ENCODE measurements around the gene RPL37.
"Not testable (repeated sequence)": the region's sequence is repeated elsewhere in the genome, so short reads cannot be mapped to it uniquely, and the experiment has no call there.

The RPL37 gene

DNA sequence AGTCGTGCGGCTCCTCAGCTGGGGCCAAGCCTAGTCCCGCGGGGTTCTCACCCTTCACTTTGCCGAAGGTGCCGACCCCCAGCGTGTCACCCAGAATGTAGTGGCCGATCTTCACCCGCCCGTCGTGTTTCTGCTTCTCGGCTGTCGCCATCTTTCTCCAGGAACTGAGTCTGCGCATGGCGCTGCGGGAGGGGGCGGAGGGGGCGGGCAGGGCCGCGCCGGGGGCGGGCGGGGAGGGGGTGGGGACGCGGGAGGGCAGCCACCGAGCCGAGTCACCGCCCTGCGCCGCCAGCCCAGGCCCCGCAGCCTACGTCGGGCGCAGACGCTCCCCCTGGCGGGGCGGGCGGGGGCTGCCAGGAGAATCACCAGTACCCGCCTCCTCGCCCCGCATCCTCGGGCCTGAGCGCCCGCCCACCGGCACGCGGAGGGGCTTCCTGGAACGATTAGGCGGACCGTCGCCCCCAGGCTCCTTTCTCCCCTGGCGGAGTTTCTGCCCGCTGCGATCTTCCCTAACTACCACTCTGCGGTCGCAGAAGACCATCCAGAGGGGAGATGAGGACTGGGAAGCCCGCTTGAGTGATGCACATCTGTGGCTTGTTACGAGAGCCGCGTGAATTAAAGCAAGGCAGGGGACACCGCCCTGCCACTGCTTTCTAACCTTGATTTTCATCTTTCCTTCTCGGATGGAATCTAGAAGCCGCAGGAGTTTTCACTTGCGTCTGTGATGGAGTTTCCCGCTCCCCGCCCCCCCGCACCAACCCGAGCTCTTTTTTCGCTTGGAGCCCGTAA, 36.8 kb downstream of the RPL37 start, which contains the start of gene PRKAA1:
PRKAA1 (minus strand) TSS at position 363 of the 789 bp plus-strand sequence; CDS start at position 178, 185 bp downstream.
- Histone ChIP-seq H3K4me1 (ENCODE audit: control insufficient read depth in 2 of 2, insufficient read depth in 2 of 2, low read length in 2 of 2) (peaks cover 14% of the 10 kb centered on the region in 2 donors), H3K36me3 (ENCODE audit: control insufficient read depth in 2 of 2, insufficient read depth in 2 of 2, low read length in 2 of 2) (no peaks in the 10 kb centered on the region), H3K4me3 (ENCODE audit: low read length in 2 of 2) (peak within 1 kb of the TSS; percentile 95 to 100), H3K27me3 (ENCODE audit: control insufficient read depth in 2 of 2, insufficient read depth in 2 of 2, low read length in 2 of 2) (no peaks in the 10 kb centered on the region), H3K27ac (ENCODE audit: low read depth in 2 of 2, low read length in 2 of 2) (peak within 1 kb of the TSS; percentile 91 to 92), H3K9ac (ENCODE audit: low read depth in 1 of 2, low read length in 2 of 2) (peak within 1 kb of the TSS; percentile 85 to 90), H3K9me3 (ENCODE audit: control insufficient read depth in 2 of 2, low read length in 2 of 2) (no peaks in the 10 kb centered on the region)

- peak overlapping the region; percentile 91 to 92 for H3K27ac ChIP-seq (ENCODE audit: low read depth in 2 of 2, low read length in 2 of 2)
- no peaks in the 10 kb centered on the region for H3K9me3 ChIP-seq (ENCODE audit: control insufficient read depth in 2 of 2, low read length in 2 of 2)
- no peaks in the 10 kb centered on the region for H3K36me3 ChIP-seq (ENCODE audit: control insufficient read depth in 2 of 2, insufficient read depth in 2 of 2, low read length in 2 of 2)
- peak overlapping the region; percentile 95 to 100 for H3K4me3 ChIP-seq (ENCODE audit: low read length in 2 of 2)
- peak overlapping the region; percentile 85 to 86 for H3K9ac ChIP-seq (ENCODE audit: low read depth in 1 of 2, low read length in 2 of 2)
- no peaks in the 10 kb centered on the region for H3K27me3 ChIP-seq (ENCODE audit: control insufficient read depth in 2 of 2, insufficient read depth in 2 of 2, low read length in 2 of 2)
- peaks cover 14% of the 10 kb centered on the region in 2 donors for H3K4me1 ChIP-seq (ENCODE audit: control insufficient read depth in 2 of 2, insufficient read depth in 2 of 2, low read length in 2 of 2)
These were observed 37.6 kb downstream of the RPL37 start for GRCh38 chr5:40797273-40798011.

DNA sequence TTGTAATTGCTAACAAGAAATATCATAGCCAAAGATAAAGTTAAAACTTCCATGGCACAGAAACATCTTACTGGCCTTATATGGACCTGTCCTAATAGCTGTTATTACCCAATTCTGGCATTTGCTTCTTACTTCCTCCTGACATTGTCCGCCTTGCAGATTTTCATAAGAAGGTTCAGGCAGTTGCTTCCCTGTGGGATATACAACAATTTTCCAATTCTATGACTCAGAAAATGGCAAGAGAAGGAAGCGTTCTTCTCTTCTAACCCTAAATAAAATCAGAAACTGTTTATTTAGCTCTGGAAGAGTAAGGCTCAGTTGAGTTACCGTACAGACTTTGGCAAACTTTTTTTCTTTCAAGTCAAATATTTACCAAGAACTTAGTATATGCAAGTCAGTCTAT, 38.5 kb downstream of the RPL37 start:
- H3K9me3 ChIP-seq (ENCODE audit: control insufficient read depth in 2 of 2, low read length in 2 of 2): no peaks in the 10 kb centered on the region
- H3K4me1 ChIP-seq (ENCODE audit: control insufficient read depth in 2 of 2, insufficient read depth in 2 of 2, low read length in 2 of 2): peaks cover 14 to 21% of the 10 kb centered on the region in 2 donors
- no peaks in the 10 kb centered on the region for H3K36me3 ChIP-seq (ENCODE audit: control insufficient read depth in 2 of 2, insufficient read depth in 2 of 2, low read length in 2 of 2)
- H3K4me3 ChIP-seq (ENCODE audit: low read length in 2 of 2): peak overlapping the region; percentile 95 to 100
- H3K27me3 ChIP-seq (ENCODE audit: control insufficient read depth in 2 of 2, insufficient read depth in 2 of 2, low read length in 2 of 2): no peaks in the 10 kb centered on the region
- peak overlapping the region in 1 of 2 donors; percentile 16 for H3K27ac ChIP-seq (ENCODE audit: low read depth in 2 of 2, low read length in 2 of 2)
- peak overlapping the region; percentile 5 to 85 for H3K9ac ChIP-seq (ENCODE audit: low read depth in 1 of 2, low read length in 2 of 2)

GRCh38 chr5:40794877-40795276, 40.1 kb downstream of the RPL37 start:
- peaks cover 14 to 26% of the 10 kb centered on the region in 2 donors for H3K4me1 ChIP-seq (ENCODE audit: control insufficient read depth in 2 of 2, insufficient read depth in 2 of 2, low read length in 2 of 2)
- H3K9ac ChIP-seq (ENCODE audit: low read depth in 1 of 2, low read length in 2 of 2); H3K27me3 ChIP-seq (ENCODE audit: control insufficient read depth in 2 of 2, insufficient read depth in 2 of 2, low read length in 2 of 2); H3K27ac ChIP-seq (ENCODE audit: low read depth in 2 of 2, low read length in 2 of 2); H3K4me3 ChIP-seq (ENCODE audit: low read length in 2 of 2); H3K9me3 ChIP-seq (ENCODE audit: control insufficient read depth in 2 of 2, low read length in 2 of 2); H3K36me3 ChIP-seq (ENCODE audit: control insufficient read depth in 2 of 2, insufficient read depth in 2 of 2, low read length in 2 of 2): not testable (repeated sequence)

- not testable (repeated sequence) for H3K4me3 ChIP-seq (ENCODE audit: low read length in 2 of 2); H3K9me3 ChIP-seq (ENCODE audit: control insufficient read depth in 2 of 2, low read length in 2 of 2); H3K27ac ChIP-seq (ENCODE audit: low read depth in 2 of 2, low read length in 2 of 2); H3K27me3 ChIP-seq (ENCODE audit: control insufficient read depth in 2 of 2, insufficient read depth in 2 of 2, low read length in 2 of 2); H3K36me3 ChIP-seq (ENCODE audit: control insufficient read depth in 2 of 2, insufficient read depth in 2 of 2, low read length in 2 of 2); H3K9ac ChIP-seq (ENCODE audit: low read depth in 1 of 2, low read length in 2 of 2)
- H3K4me1 ChIP-seq (ENCODE audit: control insufficient read depth in 2 of 2, insufficient read depth in 2 of 2, low read length in 2 of 2): peaks cover 14 to 26% of the 10 kb centered on the region in 2 donors
These were observed 40.7 kb downstream of the RPL37 start for GRCh38 chr5:40794340-40794739.

DNA sequence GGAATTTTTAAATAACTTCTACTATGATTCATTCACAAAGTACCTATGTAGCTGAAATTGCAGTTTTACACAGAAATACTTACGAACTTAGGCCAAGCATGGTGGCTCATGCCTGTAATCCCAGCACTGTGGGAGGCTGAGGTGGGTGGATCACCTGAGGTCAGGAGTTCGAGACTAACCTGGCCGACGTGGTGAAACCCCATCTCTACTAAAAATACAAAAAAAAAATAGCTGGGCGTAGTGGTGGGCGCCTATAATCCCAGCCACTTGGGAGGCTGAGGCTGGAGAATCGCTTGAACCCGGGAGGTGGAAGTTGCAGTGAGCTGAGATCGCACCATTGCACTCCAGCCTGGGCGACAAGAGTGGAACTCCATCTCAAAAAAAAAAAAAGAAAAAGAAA, 42.3 kb downstream of the RPL37 start:
- not testable (repeated sequence) for H3K27ac ChIP-seq (ENCODE audit: low read depth in 2 of 2, low read length in 2 of 2); H3K9ac ChIP-seq (ENCODE audit: low read depth in 1 of 2, low read length in 2 of 2); H3K27me3 ChIP-seq (ENCODE audit: control insufficient read depth in 2 of 2, insufficient read depth in 2 of 2, low read length in 2 of 2); H3K9me3 ChIP-seq (ENCODE audit: control insufficient read depth in 2 of 2, low read length in 2 of 2); H3K36me3 ChIP-seq (ENCODE audit: control insufficient read depth in 2 of 2, insufficient read depth in 2 of 2, low read length in 2 of 2); H3K4me3 ChIP-seq (ENCODE audit: low read length in 2 of 2)
- H3K4me1 ChIP-seq (ENCODE audit: control insufficient read depth in 2 of 2, insufficient read depth in 2 of 2, low read length in 2 of 2): peaks cover 8 to 23% of the 10 kb centered on the region in 2 donors

DNA sequence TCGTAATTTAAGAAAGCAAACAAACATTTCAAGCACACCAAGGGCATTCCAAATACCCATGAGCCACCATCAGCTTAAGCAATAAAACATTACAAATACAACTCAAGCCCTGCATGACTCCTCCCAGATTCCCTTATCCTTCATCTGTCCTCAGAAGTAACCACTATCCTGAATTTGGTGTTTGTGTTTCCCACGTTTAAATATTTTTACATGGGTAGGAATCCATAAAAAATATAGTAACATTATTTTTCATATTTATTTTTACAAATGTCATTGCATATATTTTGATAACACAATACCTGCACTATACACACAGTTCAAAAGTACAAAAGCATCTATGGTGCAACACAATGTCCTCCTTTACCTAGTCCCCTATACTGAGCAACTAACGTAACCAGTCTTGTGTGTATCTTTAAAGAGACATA, 43.3 kb downstream of the RPL37 start:
- Histone ChIP-seq H3K4me1 (ENCODE audit: control insufficient read depth in 2 of 2, insufficient read depth in 2 of 2, low read length in 2 of 2) (peaks cover 5 to 23% of the 10 kb centered on the region in 2 donors), H3K4me3 (ENCODE audit: low read length in 2 of 2) (no peak overlapping the region), H3K36me3 (ENCODE audit: control insufficient read depth in 2 of 2, insufficient read depth in 2 of 2, low read length in 2 of 2) (no peaks in the 10 kb centered on the region), H3K27ac (ENCODE audit: low read depth in 2 of 2, low read length in 2 of 2) (no peak overlapping the region), H3K9ac (ENCODE audit: low read depth in 1 of 2, low read length in 2 of 2) (no peak overlapping the region), H3K27me3 (ENCODE audit: control insufficient read depth in 2 of 2, insufficient read depth in 2 of 2, low read length in 2 of 2) (no peaks in the 10 kb centered on the region), H3K9me3 (ENCODE audit: control insufficient read depth in 2 of 2, low read length in 2 of 2) (no peaks in the 10 kb centered on the region)

DNA sequence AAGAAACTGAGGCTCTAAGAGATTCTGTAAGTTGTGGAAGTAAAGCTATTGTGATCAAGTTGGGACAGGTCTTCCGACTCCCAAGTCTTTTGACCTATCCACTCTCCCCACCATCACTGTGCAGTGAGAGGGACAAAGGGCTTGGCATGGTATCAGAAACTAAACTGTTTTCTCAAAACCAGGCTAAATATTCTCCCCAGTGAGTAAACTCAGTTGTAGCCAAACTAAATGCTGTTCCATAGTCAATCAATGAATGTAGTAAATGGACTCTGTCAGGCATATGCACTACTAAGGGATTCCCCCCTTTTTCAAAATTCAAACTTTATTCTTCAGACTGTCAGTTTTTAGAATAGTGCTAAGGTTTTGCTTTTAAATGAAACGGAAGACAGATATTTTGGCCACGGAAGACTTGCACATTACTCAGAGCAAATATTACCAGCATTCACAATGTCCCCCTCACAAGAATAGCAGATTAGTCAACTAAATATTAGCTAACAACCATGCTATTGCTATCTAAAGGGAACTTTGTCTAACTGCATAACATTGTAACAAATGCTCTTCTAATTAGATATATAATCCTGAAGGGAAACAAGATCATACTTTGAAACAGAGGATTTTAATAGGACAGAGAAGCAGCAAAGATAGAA, 44.0 kb downstream of the RPL37 start:
- no peak overlapping the region for H3K27ac ChIP-seq (ENCODE audit: low read depth in 2 of 2, low read length in 2 of 2)
- peaks cover under 1 to 17% of the 10 kb centered on the region in 2 donors for H3K4me1 ChIP-seq (ENCODE audit: control insufficient read depth in 2 of 2, insufficient read depth in 2 of 2, low read length in 2 of 2)
- no peak overlapping the region for H3K9ac ChIP-seq (ENCODE audit: low read depth in 1 of 2, low read length in 2 of 2)
- H3K36me3 ChIP-seq (ENCODE audit: control insufficient read depth in 2 of 2, insufficient read depth in 2 of 2, low read length in 2 of 2): no peaks in the 10 kb centered on the region
- H3K27me3 ChIP-seq (ENCODE audit: control insufficient read depth in 2 of 2, insufficient read depth in 2 of 2, low read length in 2 of 2): no peaks in the 10 kb centered on the region
- H3K9me3 ChIP-seq (ENCODE audit: control insufficient read depth in 2 of 2, low read length in 2 of 2): no peaks in the 10 kb centered on the region
- no peak overlapping the region for H3K4me3 ChIP-seq (ENCODE audit: low read length in 2 of 2)

DNA sequence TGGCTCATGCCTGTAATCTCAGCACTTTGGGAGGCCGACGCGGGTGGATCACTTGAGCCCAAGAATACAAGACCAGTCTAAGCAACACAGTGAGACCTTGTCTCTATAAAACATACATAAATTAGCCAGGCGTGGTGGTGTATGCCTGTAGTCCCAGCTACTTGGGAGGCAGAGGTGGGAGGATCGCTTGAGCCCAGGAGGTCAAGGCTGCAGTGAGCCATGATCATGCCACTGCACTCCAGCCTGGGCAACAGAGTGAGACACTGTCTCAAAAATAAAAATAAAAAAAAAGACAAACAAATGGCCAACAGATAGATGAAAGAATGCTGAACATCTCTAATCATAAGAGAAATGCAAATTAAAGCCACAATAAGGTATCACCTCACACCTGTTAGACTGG, 46.1 kb downstream of the RPL37 start:
- not testable (repeated sequence) for H3K9ac ChIP-seq (ENCODE audit: low read depth in 1 of 2, low read length in 2 of 2); H3K36me3 ChIP-seq (ENCODE audit: control insufficient read depth in 2 of 2, insufficient read depth in 2 of 2, low read length in 2 of 2); H3K4me3 ChIP-seq (ENCODE audit: low read length in 2 of 2); H3K27ac ChIP-seq (ENCODE audit: low read depth in 2 of 2, low read length in 2 of 2); H3K9me3 ChIP-seq (ENCODE audit: control insufficient read depth in 2 of 2, low read length in 2 of 2); H3K27me3 ChIP-seq (ENCODE audit: control insufficient read depth in 2 of 2, insufficient read depth in 2 of 2, low read length in 2 of 2)
- peaks cover 5 to 20% of the 10 kb centered on the region in 2 donors for H3K4me1 ChIP-seq (ENCODE audit: control insufficient read depth in 2 of 2, insufficient read depth in 2 of 2, low read length in 2 of 2)

- no peak overlapping the region for H3K4me3 ChIP-seq (ENCODE audit: low read length in 2 of 2)
- no peaks in the 10 kb centered on the region for H3K36me3 ChIP-seq (ENCODE audit: control insufficient read depth in 2 of 2, insufficient read depth in 2 of 2, low read length in 2 of 2)
- no peak overlapping the region for H3K27ac ChIP-seq (ENCODE audit: low read depth in 2 of 2, low read length in 2 of 2)
- no peak overlapping the region for H3K9ac ChIP-seq (ENCODE audit: low read depth in 1 of 2, low read length in 2 of 2)
- no peaks in the 10 kb centered on the region for H3K9me3 ChIP-seq (ENCODE audit: control insufficient read depth in 2 of 2, low read length in 2 of 2)
- H3K4me1 ChIP-seq (ENCODE audit: control insufficient read depth in 2 of 2, insufficient read depth in 2 of 2, low read length in 2 of 2): peaks cover 7 to 20% of the 10 kb centered on the region in 2 donors
- no peaks in the 10 kb centered on the region for H3K27me3 ChIP-seq (ENCODE audit: control insufficient read depth in 2 of 2, insufficient read depth in 2 of 2, low read length in 2 of 2)
These were observed 47.0 kb downstream of the RPL37 start for GRCh38 chr5:40787986-40788385.
